ENCODE results near the gene LIAS.

DNA sequence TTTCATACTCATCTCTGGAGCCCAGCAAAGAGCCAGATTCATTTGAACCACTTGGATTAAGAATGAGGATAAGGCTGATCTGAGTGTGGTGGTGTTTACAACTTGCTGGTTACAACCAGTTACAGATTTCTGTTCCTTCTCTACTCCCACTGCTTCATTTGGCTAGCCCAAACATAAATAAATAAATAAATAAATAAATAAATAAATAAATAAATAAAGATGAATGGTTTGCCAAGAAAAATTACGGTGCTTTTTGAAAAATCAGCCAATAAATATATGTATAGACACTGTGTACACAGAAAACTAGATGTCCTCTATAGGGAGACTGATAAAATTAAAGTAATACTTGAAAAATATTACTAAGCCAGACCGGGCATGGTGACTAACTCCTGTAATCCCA lies 17.3 kb upstream of the LIAS start:
- TF ChIP-seq ZNF138 (CRISPR knock-in tag; conservative IDR thresholded peaks at IDR 0.05) = no peak
- TF ChIP-seq ATF3 (CRISPR knock-in tag; conservative IDR thresholded peaks at IDR 0.05) = no peak
- TF ChIP-seq ATF6 (CRISPR knock-in tag; IDR thresholded peaks at IDR 0.05) = no peak
- no peak for TF ChIP-seq NFE2L1 (CRISPR knock-in tag; IDR thresholded peaks at IDR 0.05)
- TF ChIP-seq, protein P1, sequence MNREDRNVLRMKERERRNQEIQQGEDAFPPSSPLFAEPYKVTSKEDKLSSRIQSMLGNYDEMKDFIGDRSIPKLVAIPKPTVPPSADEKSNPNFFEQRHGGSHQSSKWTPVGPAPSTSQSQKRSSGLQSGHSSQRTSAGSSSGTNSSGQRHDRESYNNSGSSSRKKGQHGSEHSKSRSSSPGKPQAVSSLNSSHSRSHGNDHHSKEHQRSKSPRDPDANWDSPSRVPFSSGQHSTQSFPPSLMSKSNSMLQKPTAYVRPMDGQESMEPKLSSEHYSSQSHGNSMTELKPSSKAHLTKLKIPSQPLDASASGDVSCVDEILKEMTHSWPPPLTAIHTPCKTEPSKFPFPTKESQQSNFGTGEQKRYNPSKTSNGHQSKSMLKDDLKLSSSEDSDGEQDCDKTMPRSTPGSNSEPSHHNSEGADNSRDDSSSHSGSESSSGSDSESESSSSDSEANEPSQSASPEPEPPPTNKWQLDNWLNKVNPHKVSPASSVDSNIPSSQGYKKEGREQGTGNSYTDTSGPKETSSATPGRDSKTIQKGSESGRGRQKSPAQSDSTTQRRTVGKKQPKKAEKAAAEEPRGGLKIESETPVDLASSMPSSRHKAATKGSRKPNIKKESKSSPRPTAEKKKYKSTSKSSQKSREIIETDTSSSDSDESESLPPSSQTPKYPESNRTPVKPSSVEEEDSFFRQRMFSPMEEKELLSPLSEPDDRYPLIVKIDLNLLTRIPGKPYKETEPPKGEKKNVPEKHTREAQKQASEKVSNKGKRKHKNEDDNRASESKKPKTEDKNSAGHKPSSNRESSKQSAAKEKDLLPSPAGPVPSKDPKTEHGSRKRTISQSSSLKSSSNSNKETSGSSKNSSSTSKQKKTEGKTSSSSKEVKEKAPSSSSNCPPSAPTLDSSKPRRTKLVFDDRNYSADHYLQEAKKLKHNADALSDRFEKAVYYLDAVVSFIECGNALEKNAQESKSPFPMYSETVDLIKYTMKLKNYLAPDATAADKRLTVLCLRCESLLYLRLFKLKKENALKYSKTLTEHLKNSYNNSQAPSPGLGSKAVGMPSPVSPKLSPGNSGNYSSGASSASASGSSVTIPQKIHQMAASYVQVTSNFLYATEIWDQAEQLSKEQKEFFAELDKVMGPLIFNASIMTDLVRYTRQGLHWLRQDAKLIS (CRISPR knock-in tag; IDR thresholded peaks at IDR 0.05; ENCODE audit: borderline replicate concordance) = no peak
- TF ChIP-seq CTCF (IDR thresholded peaks at IDR 0.05) = no peak
- TF ChIP-seq CREM (CRISPR knock-in tag; IDR thresholded peaks at IDR 0.05) = no peak
- no peak for TF ChIP-seq STAT6 (CRISPR knock-in tag; conservative IDR thresholded peaks at IDR 0.05; ENCODE audit: low read depth)
- TF ChIP-seq JUN (CRISPR knock-in tag; IDR thresholded peaks at IDR 0.05) = no peak
